ENCODE data around the gene SNAP25.

DNA sequence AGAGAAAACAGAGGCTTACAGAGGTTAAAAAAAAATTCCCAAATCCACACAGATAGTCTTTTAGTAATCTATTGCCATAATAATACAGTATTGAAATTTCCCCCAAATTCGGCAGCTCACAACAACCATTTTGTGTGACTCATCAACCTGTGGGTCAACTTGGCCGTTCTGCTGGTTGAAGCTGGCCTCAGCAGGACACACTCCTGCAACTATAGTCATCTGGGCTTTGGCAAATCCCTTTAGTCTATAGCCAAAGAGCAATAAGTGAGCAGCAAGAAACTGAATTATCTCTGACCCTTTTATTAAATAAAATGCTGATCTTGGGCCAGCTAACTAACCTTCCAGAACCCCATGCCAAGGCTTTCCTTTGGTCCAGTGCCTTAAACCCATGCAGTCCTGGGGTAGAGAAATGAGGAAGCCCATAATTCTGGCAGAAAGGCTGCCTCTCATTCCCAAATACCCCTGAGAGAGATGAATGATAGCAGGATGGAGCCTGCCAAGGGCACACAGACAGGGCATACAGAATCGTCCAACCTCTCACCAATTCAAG is 17.2 kb upstream of the SNAP25 start:
- no peak for TF ChIP-seq YY1 (IDR thresholded peaks at IDR 0.05; ENCODE audit: insufficient read depth, insufficient read length)
- no peak for TF ChIP-seq ZNF274 (IDR thresholded peaks at IDR 0.05; ENCODE audit: low read depth, low read length)
